Tongue (tissue), 2 donors: ENCODE data around the gene AMOTL1. TPM values are rescaled to one million over a fixed set of nuclear protein-coding genes. Genes with fewer than 3 reads are reported as not detected.

Source experiments
- DNase-seq: peaks from one replicate; pipeline ENCODE4 v3.0.0-alpha.2; 2015
- total RNA-seq: library from RNA; depleted of rRNA; stranded (reverse); fragments of >200 nt; gene quantifications from one replicate; pipeline ENCODE4 v1.2.3, GENCODE V29; 2014

Gene AMOTL1
- total RNA-seq, 1 donor from 2014 or later = 257 TPM

DNA sequence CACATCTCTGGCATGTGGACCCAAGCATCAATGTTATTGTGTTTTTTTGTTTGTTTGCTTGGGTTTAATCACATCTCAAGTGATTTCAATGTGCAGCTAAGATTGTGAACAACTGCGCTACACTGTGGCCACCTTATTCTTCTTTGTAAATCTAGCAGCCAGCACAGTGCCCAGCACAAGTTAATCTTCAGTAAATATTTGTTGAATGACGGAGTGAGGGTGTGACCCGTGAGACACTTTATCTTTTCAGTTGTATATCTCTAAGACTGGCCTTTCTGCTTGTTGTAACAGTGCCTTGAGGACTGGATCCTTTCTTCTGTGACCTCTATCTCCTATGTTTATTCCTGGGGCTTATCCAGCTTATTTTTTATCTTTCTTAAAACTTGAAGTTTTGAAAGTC lies 21.4 kb upstream of the AMOTL1 start:
- DNase-seq = no peak

DNA sequence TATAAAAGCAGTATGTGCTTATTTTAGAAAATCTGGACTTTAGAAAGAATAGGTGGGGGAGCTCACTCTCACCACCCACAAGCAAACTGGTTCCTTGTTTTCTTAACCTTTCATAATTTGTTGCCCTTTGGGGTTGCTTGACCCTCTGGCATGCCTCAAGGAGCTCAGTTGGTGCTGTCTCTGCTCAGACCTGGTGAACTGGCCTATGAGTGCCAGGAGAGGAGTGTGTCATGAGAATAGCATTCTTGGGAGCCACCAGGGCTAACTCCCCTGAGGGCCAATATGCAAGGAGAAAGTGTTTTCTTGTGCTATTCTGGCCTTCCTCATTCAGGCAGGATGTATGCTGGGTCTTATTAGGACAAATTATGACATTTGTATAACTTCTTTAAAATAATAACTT lies 21.0 kb upstream of the AMOTL1 start:
- no peak for DNase-seq

DNA sequence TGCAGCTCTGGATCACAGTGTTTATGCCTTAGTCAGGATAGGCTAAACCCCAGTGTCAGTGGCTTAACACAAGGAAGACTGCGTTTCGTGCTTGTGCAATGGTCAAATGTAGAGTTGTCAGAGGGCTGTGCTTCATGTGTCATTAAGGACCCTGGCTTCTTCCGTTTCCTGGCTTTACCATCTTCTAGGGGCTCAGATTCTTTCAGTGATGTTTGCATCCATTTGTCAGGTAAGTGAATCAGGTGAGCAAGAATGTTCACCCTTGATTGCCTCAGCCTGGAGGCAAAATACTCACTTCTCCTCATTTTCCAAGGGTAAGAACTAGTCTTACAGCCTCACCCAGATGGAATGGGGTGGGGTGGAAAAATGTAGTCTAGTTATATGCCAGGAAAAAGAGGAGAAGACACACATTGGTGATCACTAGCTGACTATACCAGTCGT lies 20.5 kb upstream of the AMOTL1 start:
- DNase-seq = no peak

DNA sequence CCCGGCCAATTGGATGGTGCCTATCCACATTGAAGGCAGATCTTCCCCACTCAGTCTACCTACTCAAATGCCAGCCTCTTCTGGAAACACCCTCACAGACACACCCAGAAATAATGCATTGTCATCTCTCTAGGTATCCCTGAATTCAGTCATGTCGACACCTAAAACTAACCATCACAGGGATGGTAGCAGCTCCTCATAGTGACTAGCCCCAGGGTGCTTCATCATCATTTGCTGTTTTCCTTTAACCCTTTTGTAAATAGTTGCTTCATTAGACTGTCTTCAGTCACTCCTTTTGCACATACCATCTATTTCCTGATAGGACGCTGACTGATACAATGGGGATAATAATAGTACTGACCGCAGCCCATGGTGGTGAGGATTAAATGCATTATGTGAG lies 18.8 kb upstream of the AMOTL1 start:
- DNase-seq = no peak

- DNase-seq = no peak
These were observed 17.6 kb upstream of the AMOTL1 start for GRCh38 chr11:94750319-94751217.

DNA sequence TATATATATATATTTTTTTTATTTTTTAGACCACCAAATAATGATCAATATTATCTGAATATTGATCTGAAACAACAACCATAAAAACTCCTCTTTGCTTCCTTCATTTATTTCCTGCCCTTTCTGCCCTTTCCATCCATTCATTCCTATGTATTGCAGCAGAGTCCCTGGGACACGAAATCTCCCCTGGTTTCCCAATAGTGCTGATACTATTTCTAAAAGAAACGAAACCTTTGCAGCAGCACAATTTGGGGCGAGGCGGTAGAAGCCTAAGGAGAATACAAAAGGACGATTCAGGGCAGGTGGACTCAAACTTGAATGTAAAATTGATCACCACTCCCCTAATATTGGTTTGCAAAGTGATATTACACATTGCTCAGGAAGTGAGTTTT lies 16.9 kb upstream of the AMOTL1 start:
- no peak for DNase-seq

- no peak for DNase-seq
These were observed 16.4 kb upstream of the AMOTL1 start for GRCh38 chr11:94751786-94752185.

DNA sequence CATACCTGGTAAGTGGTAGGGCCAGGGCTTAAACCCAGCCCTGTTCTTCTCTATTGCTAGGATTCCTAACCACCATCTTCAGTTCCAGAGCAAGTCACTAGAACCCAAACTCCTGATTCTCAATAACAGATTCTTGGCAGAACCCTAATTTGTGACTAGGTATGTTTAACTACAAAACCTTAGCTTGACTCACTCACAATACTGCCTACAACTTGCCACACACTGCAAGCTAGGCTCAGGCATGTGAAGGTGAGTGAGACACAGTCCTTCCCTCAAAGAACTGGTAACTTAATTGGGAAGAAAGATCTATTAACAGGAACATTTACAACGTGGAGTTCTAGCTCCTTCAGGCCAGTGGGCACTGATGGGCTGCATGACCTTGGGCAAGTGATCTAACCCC lies 14.5 kb upstream of the AMOTL1 start:
- no peak for DNase-seq

DNA sequence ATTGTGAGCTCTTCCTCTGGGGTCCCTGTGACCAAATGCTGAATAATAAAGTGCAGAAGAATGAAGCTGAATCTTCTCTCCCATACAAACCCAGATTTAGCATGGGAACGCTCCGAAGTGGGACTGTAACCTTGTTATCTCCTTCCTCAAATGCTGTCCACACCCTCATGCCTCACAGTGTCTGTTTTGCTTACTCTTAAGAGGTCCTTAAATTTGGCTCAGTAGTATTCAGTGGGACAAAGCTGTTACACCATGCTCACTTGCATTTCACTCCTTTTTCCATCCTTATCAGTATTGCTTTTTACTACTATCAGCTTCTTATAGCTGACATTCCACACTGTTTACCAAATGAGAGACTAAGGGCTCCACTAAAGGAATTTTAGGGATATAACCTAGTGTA lies 13.8 kb upstream of the AMOTL1 start:
- DNase-seq = no peak

DNA sequence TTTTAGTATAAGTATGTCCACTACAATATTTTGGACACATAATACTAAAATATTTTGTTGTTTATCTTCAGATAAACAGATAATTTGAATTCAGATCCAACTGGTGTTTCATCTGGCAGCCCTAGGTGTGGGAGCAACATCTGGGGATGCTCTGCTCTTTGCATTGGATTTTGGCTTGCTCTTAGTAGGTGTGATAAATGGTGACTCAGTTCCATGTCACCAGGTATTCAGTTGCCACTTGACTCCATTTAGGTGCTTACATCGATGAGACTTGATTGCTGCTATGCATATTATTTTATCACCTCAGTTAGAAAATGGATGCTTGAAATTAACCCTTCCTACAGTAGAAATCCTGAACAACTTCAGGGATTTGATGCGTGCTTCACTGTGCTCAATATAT lies 13.3 kb upstream of the AMOTL1 start:
- DNase-seq = no peak

- no peak for DNase-seq
These were observed 12.7 kb upstream of the AMOTL1 start for GRCh38 chr11:94755494-94755893.

- no peak for DNase-seq
These were observed 11.0 kb upstream of the AMOTL1 start for GRCh38 chr11:94757037-94757735.

DNA sequence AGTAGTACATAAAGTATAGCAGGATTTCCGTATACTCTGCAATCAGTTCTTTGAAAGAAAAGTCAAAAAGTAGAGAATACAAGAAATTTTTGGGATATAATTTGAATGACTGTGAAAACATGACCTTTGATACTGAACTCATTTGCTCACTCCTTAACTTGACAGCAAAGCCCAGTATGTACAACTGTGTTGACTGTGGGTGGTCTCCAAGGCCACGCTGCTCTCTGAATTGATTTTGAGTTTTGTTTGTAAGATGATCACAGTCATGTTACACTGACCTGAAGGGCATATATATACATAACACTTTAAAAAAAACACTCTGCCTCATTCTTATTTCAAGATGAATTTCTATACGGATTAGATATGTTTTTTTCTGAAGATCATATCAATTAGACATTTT lies 9.5 kb upstream of the AMOTL1 start:
- no peak for DNase-seq

GRCh38 chr11:94759522-94759921 lies 8.6 kb upstream of the AMOTL1 start:
- DNase-seq = no peak

GRCh38 chr11:94760296-94760695 lies 7.9 kb upstream of the AMOTL1 start:
- DNase-seq = no peak

DNA sequence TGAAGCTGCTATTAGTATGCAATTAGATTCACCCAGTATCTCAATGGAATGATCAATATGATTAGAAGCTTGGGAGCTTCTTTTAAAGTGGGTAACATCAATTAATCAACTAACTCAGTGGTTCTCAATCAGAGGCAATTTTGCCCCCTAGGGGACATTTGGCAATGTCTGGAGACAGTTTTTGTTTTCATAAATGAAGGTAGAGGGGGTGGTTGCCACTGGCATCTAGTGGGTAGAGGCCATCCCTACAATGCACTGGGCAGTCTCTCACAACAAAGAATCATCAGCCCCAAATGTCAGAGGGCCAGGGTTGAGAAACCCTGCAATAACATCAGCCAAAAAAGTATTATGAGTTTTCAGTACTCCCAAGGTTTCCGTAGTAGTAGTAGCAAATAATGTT lies 5.9 kb upstream of the AMOTL1 start:
- DNase-seq = no peak

- no peak for DNase-seq
These were observed 5.2 kb upstream of the AMOTL1 start for GRCh38 chr11:94762995-94763394.

GRCh38 chr11:94766713-94767206 lies 1.4 kb upstream of the AMOTL1 start:
- DNase-seq = peak; percentile 54

DNA sequence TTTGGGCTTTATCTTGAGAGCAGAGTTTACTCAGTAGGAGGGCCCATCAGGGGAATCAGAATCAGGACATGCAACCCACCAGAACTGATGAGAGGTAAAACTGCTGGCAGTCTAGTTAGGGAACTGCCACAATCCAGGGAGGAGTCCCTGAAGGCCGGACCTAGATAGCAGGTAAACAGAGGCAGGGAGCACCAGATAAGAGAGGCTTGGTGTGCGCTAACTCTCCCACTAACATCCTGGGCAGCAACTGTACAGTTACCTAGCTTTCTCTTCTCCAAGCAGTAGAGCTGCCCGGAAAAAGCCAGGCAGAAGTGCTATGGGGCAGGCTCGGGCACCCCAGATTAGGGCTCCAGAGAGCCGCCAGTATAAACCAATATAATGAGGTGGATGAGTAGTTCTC lies 865 bp upstream of the AMOTL1 start:
- no peak for DNase-seq

DNA sequence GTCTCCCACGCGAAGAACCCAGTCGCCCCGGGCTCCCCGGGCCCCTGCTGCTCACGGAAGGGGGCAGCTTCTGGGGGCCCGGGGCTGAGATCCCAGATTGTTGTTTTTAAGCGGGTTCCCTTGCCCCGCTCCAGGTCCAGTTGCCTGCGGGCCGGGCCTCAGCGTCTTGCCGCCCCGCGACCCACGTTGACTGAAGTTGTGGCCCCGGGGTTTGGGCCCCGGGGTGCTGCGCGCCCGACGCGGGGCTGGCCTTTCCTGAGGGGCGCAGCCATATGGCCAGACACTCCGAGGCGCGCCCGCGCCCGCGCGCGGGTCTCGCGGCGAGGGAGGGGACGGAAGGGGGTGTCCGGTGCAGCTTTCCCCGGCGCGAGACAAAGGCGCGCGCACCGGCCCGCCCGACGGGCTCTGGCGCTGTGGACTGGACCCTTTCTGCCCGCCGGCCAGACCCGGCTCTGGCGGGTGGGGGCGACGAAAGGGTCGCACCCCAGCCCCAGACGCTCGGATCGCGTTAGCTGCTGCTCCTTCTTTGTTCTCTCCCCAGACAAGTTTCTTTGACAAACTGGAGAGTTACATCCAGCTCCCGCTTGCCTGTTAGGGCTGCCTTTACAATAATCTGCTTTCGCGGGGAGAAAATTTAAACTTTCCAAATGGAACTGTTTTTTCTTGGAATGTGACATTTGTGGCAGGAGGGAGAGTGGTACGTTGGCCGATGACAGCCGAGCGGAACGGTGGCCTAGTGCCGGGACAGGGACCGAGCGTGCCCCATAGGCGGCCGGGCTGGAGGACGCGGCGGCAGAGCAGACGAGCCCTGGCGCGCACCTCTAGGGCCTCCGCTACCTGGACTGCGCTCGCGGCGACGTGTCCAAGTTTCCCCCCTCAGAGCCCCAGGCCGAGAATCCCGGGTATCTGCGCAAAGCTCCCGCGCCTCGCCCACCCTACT lies 716 bp downstream of the AMOTL1 start:
- DNase-seq = peak; percentile 81

DNA sequence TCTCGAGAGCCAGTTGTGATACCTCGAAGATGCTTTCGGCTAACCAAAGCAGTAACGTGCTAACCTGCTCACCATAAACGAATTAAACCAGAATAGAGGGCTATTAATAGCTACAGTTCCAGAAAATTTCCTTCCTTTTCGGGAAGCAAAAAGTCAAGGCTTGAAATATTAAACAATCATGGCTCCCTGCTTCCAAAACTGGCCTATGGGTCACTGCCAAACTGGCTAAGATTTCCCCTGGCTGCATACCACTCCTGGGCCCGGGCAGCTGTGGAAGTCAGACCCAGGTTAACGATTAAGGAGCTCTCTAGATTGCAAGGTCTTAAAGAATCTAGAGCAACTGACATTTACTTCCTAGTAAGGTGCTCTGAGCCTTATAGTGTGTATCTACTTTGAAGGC lies 1.7 kb downstream of the AMOTL1 start:
- DNase-seq = peak; percentile 66

DNA sequence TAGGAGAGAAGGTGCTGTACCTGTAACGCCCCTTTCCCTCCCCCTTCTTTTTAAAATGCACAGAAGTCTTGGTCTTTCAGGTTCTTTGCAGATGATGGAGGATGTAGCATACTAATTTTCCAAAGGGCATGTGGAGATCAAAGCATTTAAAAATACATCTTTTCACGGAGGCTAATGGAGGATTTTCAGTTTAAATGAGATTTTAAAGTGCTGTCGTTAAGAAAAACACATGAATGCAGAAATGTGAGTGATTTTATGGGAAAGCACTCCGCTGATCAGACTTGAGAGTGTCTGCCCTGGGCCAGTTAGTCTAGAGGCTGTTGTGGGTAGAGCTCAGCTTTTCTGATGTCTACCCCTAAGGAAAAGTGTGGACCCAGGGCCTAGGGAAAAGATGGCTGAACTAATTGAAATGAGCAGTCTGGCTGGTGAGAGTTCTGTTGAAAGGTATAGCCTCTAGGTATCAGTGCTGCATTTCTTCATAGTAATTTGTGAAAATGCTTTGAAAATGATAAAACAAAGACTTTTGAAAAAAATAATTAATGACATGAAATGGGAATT lies 2.5 kb downstream of the AMOTL1 start:
- no peak for DNase-seq
